ENCODE results near the gene CMSS1.
A peak's percentile ranks its signal among the peaks of the same experiment; 100 is the strongest.

Gene CMSS1

DNA sequence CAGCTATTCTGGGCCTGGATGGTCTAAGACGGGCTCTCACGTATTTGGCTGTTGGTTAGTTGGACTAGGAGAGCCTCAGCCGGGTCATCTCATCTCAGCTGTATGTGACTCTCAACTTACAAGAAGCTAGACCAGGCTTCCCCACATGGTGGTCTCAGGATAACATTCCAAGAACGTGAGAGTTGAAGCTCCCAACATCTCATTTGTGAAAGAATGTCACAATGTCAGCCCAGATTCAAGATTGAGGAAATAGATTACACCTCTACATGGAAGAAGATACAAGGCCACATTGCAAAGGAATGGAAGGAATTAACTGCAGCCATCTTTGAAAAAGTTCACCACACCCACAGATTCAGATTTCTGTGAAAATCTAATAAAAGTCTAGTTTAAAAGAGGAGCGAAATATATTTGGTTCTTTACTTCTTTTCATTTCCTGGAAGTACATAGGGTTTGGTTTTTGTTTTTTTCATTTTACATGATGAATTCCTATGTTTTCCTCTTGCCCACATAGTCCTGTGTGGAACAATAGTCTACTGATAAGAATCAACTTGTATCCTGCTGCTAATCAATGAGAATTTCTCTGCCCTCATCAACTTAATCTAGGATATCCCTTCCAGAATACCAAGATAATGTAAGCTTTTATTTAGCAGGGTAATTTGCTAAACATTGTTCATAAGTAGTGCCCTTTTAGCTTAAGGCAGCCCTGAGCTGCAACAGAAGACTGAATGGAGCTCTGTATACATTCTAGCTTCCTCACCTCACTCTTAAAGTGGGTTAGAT, 116.5 kb downstream of the CMSS1 start:
- H3K36me3 ChIP-seq (ENCODE audit: control insufficient read depth in 2 of 2, insufficient read depth in 2 of 2, low read length in 2 of 2), result no peaks in the 10 kb centered on the region
- no peaks in the 10 kb centered on the region for H3K9me3 ChIP-seq (ENCODE audit: control insufficient read depth in 2 of 2, low read length in 2 of 2)
- no peak overlapping the region for H3K27ac ChIP-seq (ENCODE audit: low read length)
- H3K9ac ChIP-seq (ENCODE audit: low read length in 2 of 2), result no peak overlapping the region
- peaks cover 30% of the 10 kb centered on the region for H3K4me1 ChIP-seq (ENCODE audit: control insufficient read depth, insufficient read depth, low read length)
- no peak overlapping the region for H3K4me3 ChIP-seq (ENCODE audit: low read length in 2 of 2)
- no peaks in the 10 kb centered on the region for H3K27me3 ChIP-seq (ENCODE audit: control insufficient read depth in 1 of 2, insufficient read depth in 2 of 2, low read length in 2 of 2)

DNA sequence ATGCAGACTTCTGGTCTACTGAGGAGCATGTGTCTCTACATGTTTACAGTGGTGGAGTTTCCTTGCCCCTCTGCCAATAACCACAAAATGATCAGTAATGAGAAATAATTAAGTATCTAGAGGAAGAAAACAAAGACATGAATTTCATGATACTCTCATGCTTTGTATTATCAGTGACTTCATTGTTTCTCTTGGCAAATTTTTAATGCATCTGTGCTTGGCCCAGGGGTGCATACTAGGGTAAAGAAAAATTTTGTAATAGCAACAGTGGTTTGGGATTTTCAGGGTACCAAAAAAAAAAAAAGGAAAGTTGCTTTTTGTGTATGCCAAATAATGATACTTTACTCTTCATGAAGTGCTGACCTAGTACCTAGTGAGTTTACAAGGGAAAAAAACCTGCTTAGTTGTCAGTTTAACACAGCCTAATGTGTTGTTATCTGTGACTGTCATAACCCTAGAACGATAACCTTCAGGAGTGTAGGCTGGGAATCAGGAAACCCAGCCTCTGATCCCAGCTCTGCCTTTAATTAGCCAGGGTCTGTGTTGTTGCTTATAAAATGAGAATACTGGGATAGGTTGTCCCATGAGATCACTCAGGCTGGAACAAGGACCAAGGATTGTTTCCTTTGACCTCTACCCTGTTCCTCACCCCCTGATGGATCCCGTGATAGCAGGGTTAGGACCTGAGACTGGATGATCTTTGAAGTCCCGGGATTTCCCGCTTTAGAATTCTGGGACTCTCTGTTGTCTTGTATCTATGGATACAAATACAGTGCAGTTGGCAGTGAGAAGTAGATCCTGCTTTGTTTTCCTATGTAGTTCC, 117.5 kb downstream of the CMSS1 start:
- Histone ChIP-seq H3K36me3 (ENCODE audit: control insufficient read depth in 2 of 2, insufficient read depth in 2 of 2, low read length in 2 of 2) (no peaks in the 10 kb centered on the region), H3K4me1 (ENCODE audit: control insufficient read depth, insufficient read depth, low read length) (peaks cover 21% of the 10 kb centered on the region), H3K9me3 (ENCODE audit: control insufficient read depth in 2 of 2, low read length in 2 of 2) (no peaks in the 10 kb centered on the region), H3K27ac (ENCODE audit: low read length) (peak overlapping the region; percentile 63), H3K9ac (ENCODE audit: low read length in 2 of 2) (peak overlapping the region; percentile 11 to 29), H3K4me3 (ENCODE audit: low read length in 2 of 2) (peak overlapping the region; percentile 12 to 30), H3K27me3 (ENCODE audit: control insufficient read depth in 1 of 2, insufficient read depth in 2 of 2, low read length in 2 of 2) (no peaks in the 10 kb centered on the region)

DNA sequence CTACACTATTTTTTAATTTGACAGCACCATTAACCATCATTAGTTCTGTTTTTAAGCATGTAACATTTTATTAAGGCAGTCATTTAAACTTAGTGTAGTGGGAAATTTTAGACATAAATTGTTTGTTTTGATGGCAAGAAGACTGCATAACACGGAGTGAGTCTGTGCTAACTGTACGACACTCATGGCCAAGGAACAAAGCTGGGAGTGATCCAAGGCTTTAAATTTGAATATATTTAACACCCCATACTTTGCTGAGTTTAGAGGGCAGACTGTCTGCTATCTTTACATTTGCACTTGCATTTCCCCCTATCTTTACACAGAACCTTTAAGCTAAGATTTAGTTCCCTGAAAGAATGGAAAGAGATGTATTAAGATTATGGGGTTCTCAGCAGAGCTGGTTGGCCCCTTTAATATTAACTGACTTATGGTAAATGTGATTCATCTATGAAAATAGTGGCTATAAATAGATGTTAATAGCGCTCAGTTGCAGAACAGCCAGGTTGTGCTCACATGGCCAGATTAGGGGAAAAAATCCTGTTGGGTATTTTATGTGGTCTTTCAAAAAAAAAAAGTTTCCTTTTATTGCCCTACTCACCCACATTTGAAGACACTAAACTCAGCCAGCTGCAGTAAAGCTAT, 120.7 kb downstream of the CMSS1 start:
- H3K9ac ChIP-seq (ENCODE audit: low read length in 2 of 2), result peak overlapping the region in 1 of 2 donors; percentile 31
- peak overlapping the region in 1 of 2 donors; percentile 16 for H3K4me3 ChIP-seq (ENCODE audit: low read length in 2 of 2)
- peaks cover 13% of the 10 kb centered on the region for H3K4me1 ChIP-seq (ENCODE audit: control insufficient read depth, insufficient read depth, low read length)
- no peaks in the 10 kb centered on the region for H3K9me3 ChIP-seq (ENCODE audit: control insufficient read depth in 2 of 2, low read length in 2 of 2)
- no peaks in the 10 kb centered on the region for H3K36me3 ChIP-seq (ENCODE audit: control insufficient read depth in 2 of 2, insufficient read depth in 2 of 2, low read length in 2 of 2)
- peak overlapping the region; percentile 50 for H3K27ac ChIP-seq (ENCODE audit: low read length)
- no peaks in the 10 kb centered on the region for H3K27me3 ChIP-seq (ENCODE audit: control insufficient read depth in 1 of 2, insufficient read depth in 2 of 2, low read length in 2 of 2)

DNA sequence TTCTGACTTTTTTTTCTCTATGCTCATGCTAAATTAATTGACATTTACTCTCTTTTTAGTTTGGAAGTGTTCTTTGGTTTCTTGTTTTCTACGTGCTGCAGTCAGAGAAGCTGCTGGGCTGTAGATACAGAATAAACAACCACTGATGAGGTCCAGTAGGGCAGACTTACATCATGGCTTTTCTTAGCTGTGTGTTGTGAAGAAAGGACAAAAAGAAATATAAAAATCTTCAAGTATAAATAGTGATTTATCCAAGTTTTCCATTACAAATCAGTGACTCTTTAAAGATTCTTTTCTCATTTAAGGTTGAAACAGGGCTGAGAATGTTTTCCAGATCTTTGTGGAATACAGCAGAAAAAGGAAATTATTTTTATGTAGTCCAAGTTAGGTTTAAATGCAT, 122.2 kb downstream of the CMSS1 start:
- no peaks in the 10 kb centered on the region for H3K9me3 ChIP-seq (ENCODE audit: control insufficient read depth in 2 of 2, low read length in 2 of 2)
- no peak overlapping the region for H3K9ac ChIP-seq (ENCODE audit: low read length in 2 of 2)
- H3K27me3 ChIP-seq (ENCODE audit: control insufficient read depth in 1 of 2, insufficient read depth in 2 of 2, low read length in 2 of 2), result no peaks in the 10 kb centered on the region
- peak overlapping the region; percentile 50 for H3K27ac ChIP-seq (ENCODE audit: low read length)
- peaks cover 20% of the 10 kb centered on the region for H3K4me1 ChIP-seq (ENCODE audit: control insufficient read depth, insufficient read depth, low read length)
- H3K36me3 ChIP-seq (ENCODE audit: control insufficient read depth in 2 of 2, insufficient read depth in 2 of 2, low read length in 2 of 2), result no peaks in the 10 kb centered on the region
- H3K4me3 ChIP-seq (ENCODE audit: low read length in 2 of 2), result peak overlapping the region in 1 of 2 donors; percentile 12

DNA sequence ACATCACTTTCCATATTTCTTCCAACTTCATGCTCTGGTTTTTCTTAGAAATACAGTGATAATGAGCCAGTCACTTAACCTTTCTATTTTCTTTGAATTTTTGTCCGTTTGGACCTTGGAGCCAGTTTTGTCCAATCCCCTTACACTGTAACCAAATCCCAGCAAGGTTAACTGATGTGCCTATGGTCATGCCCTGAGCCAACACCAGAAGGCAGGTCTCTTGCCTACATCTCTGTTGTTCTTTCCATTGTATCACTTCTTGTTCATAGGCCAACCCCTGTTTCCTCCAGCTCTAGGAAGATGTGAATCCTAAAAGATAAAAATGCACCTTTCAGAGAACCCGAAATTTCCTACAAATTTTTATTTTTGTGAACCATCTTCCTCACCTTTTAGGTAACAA, 122.7 kb downstream of the CMSS1 start:
- no peaks in the 10 kb centered on the region for H3K36me3 ChIP-seq (ENCODE audit: control insufficient read depth in 2 of 2, insufficient read depth in 2 of 2, low read length in 2 of 2)
- peak overlapping the region; percentile 1 to 41 for H3K4me3 ChIP-seq (ENCODE audit: low read length in 2 of 2)
- peaks cover 22% of the 10 kb centered on the region for H3K4me1 ChIP-seq (ENCODE audit: control insufficient read depth, insufficient read depth, low read length)
- no peak overlapping the region for H3K9ac ChIP-seq (ENCODE audit: low read length in 2 of 2)
- no peaks in the 10 kb centered on the region for H3K27me3 ChIP-seq (ENCODE audit: control insufficient read depth in 1 of 2, insufficient read depth in 2 of 2, low read length in 2 of 2)
- no peaks in the 10 kb centered on the region for H3K9me3 ChIP-seq (ENCODE audit: control insufficient read depth in 2 of 2, low read length in 2 of 2)
- peak overlapping the region; percentile 50 for H3K27ac ChIP-seq (ENCODE audit: low read length)

DNA sequence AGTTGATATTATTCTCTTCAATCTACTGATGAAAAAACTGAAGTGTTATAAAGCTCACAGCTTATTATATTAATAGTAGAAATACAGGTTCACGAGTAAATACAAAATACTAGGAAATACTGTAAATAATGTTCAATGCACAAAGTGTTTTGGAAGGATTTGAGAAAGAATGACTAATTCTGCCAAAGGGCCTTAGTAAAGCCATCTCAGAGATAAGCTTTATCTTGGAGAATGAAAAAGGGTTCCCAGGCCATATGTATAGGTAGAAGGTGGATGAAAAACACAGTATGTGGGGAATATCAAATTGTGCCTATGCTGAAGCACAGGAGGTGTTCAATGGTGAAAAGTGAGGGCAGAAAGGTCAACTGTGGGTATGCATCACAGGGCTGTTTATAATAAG, 123.5 kb downstream of the CMSS1 start:
- Histone ChIP-seq H3K27ac (ENCODE audit: low read length) (no peak overlapping the region), H3K9ac (ENCODE audit: low read length in 2 of 2) (no peak overlapping the region), H3K27me3 (ENCODE audit: control insufficient read depth in 1 of 2, insufficient read depth in 2 of 2, low read length in 2 of 2) (no peaks in the 10 kb centered on the region), H3K36me3 (ENCODE audit: control insufficient read depth in 2 of 2, insufficient read depth in 2 of 2, low read length in 2 of 2) (no peaks in the 10 kb centered on the region), H3K4me3 (ENCODE audit: low read length in 2 of 2) (no peak overlapping the region), H3K9me3 (ENCODE audit: control insufficient read depth in 2 of 2, low read length in 2 of 2) (no peaks in the 10 kb centered on the region), H3K4me1 (ENCODE audit: control insufficient read depth, insufficient read depth, low read length) (peaks cover 26% of the 10 kb centered on the region)

DNA sequence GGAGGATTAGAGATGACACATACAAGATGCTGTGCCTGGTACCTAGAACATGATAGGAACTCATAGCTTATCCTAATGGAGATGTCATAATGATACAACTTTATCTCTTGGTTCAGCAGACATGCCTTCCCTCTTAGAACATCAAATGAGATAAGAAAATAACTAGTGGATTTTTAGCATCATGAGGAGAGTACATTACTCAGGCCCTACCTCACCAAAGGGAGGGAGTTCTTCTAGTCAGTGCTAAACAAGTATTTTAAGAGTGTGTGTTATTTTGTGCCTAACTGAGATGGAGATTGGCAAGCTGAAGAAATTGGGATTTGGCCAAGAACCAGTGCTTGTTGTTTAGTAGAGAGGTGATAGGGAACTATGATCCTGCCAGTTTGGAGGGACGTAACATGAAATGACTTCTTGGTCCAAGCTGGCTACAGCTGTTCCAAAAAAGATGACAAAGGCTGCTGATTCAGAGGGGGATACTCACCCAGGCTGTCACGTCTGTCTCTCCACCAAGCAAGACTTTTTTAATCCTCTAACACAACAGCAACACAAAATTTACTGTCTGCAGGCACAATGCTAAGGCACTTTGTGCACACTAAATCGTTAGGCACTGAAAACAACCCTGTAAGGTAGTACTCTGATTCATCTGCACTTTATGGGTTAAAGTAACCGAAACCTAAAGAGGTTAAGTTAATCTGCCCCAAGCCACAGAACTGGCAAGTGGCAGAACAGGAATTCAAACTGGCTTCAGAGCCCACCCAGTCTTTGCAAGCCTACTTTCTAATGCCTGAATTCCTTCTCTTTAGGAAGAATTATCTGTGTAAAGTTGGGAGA, 126.5 kb downstream of the CMSS1 start:
- Histone ChIP-seq H3K9me3 (ENCODE audit: control insufficient read depth in 2 of 2, low read length in 2 of 2) (no peaks in the 10 kb centered on the region), H3K4me3 (ENCODE audit: low read length in 2 of 2) (no peak overlapping the region), H3K27me3 (ENCODE audit: control insufficient read depth in 1 of 2, insufficient read depth in 2 of 2, low read length in 2 of 2) (no peaks in the 10 kb centered on the region), H3K9ac (ENCODE audit: low read length in 2 of 2) (peak overlapping the region in 1 of 2 donors; percentile 6), H3K4me1 (ENCODE audit: control insufficient read depth, insufficient read depth, low read length) (peaks cover 23% of the 10 kb centered on the region), H3K27ac (ENCODE audit: low read length) (peak overlapping the region; percentile 7), H3K36me3 (ENCODE audit: control insufficient read depth in 2 of 2, insufficient read depth in 2 of 2, low read length in 2 of 2) (no peaks in the 10 kb centered on the region)

DNA sequence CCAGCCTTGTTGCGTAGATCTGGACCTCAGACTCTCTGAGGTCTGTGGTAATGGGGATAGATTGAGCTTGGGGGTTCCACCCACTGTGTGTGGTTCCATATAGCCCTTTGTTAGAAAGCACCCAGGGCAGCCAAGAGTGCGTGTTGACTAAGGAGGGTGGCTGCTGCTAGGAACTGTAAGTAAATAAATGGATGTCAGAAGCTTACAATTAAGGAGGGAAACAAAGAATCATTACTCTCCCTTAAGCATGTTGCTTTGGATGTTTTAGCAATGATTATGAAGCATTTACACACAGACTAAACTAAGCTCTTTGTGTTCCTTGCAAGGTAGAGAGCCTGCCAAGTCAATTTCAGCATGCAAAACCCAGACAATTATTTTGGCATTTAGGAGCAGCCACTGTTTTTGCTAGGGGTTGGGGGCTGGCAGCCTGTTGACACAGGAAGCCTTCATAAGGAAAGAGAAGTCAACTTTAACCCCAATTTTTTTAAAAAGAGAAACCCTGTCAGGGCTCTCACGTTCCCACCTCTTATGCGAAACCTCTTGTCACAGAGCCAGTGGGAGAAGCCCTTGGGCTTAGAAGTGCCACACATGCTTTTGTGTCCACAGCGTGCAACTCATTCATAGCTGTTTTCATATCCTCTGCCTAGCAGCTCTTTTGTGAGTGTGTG, 127.8 kb downstream of the CMSS1 start:
- H3K4me3 ChIP-seq (ENCODE audit: low read length in 2 of 2), result peak overlapping the region; percentile 30 to 41
- H3K9ac ChIP-seq (ENCODE audit: low read length in 2 of 2), result no peak overlapping the region
- no peaks in the 10 kb centered on the region for H3K9me3 ChIP-seq (ENCODE audit: control insufficient read depth in 2 of 2, low read length in 2 of 2)
- H3K27ac ChIP-seq (ENCODE audit: low read length), result peak overlapping the region; percentile 6
- peaks cover 21% of the 10 kb centered on the region for H3K4me1 ChIP-seq (ENCODE audit: control insufficient read depth, insufficient read depth, low read length)
- no peaks in the 10 kb centered on the region for H3K36me3 ChIP-seq (ENCODE audit: control insufficient read depth in 2 of 2, insufficient read depth in 2 of 2, low read length in 2 of 2)
- no peaks in the 10 kb centered on the region for H3K27me3 ChIP-seq (ENCODE audit: control insufficient read depth in 1 of 2, insufficient read depth in 2 of 2, low read length in 2 of 2)

DNA sequence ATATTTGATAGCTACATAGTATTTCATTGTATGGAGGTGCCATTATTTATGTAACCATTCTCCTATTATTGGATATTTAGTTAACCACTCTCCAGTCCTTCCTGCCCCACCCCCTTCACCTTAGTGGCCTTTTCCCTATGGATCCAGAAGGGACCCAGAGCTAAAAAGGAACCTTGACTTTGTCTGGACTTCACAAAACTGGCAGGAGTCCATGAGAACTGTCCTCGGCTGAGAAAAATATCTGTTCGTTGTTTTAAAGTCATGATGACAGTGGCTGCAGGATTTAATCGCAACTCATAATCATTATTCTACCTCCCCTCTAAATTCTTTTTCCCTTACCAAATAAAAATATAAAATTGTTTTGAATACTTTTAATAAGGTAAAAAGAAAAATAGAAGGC, 129.7 kb downstream of the CMSS1 start:
- Histone ChIP-seq H3K4me1 (ENCODE audit: control insufficient read depth, insufficient read depth, low read length) (peaks cover 18% of the 10 kb centered on the region), H3K27ac (ENCODE audit: low read length) (no peak overlapping the region), H3K4me3 (ENCODE audit: low read length in 2 of 2) (no peak overlapping the region), H3K27me3 (ENCODE audit: control insufficient read depth in 1 of 2, insufficient read depth in 2 of 2, low read length in 2 of 2) (no peaks in the 10 kb centered on the region), H3K9ac (ENCODE audit: low read length in 2 of 2) (no peak overlapping the region), H3K9me3 (ENCODE audit: control insufficient read depth in 2 of 2, low read length in 2 of 2) (no peaks in the 10 kb centered on the region), H3K36me3 (ENCODE audit: control insufficient read depth in 2 of 2, insufficient read depth in 2 of 2, low read length in 2 of 2) (no peaks in the 10 kb centered on the region)
